ENCODE results near the gene ADGRE3. TPM values are rescaled to one million over a fixed set of nuclear protein-coding genes. Genes with fewer than 3 reads are reported as not detected.

The ADGRE3 gene, protein sequence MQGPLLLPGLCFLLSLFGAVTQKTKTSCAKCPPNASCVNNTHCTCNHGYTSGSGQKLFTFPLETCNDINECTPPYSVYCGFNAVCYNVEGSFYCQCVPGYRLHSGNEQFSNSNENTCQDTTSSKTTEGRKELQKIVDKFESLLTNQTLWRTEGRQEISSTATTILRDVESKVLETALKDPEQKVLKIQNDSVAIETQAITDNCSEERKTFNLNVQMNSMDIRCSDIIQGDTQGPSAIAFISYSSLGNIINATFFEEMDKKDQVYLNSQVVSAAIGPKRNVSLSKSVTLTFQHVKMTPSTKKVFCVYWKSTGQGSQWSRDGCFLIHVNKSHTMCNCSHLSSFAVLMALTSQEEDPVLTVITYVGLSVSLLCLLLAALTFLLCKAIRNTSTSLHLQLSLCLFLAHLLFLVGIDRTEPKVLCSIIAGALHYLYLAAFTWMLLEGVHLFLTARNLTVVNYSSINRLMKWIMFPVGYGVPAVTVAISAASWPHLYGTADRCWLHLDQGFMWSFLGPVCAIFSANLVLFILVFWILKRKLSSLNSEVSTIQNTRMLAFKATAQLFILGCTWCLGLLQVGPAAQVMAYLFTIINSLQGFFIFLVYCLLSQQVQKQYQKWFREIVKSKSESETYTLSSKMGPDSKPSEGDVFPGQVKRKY
- not detected for total RNA-seq

DNA sequence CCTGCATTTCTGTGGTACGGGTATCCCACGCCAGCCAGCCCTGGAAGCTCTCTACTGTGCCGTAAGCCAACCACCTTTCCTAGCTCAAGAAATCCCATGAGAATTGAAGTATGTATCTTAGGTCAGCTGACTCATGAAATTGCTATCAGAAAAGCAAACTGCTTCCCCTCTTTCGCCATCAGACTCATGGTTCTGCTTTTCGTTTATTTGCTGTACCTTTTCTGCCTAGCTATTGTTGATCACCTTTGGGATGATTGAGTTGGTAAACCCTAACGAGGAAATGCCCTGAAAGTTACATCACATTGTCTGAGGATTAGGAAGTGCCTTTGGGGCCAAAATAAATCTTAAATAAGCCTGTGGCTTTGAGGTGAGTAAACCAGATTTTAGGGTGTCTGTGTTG is at the start of gene ADGRE3:
ADGRE3 (minus strand) TSS at position 81 of the 400 bp plus-strand sequence; CDS start at position 7, 74 bp downstream.
- no peak for DNase-seq (ENCODE audit: low spot score in 2 of 2)
- ATAC-seq = no peak
- no peaks in the 10 kb centered on the region for H3K36me3 Mint-ChIP-seq
- no peak within 1 kb of the TSS for H3K27ac Mint-ChIP-seq
- H3K9me3 Mint-ChIP-seq = no peaks in the 10 kb centered on the region

DNA sequence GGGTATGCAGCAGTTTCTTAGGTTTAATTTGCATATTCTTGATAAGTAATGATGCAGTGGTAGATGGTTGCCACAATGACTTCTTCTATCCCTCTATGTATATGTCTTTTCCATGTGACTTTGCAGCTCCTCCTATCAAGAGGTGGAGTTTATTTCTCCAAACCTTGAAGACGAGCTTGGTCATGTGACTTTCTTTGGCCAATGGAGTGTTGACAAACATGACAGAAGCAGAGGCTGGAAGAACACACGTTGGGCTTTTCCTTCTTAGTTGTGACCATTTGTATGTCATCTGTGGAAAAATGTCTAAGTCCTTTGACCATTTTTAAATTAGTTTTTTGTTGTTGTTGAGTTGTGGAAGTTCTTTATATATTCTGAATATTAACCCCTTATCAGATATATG is 47.5 kb upstream of the ADGRE3 start:
- H3K27ac Mint-ChIP-seq = no peak overlapping the region
- no peak for ATAC-seq
- peaks cover 76 to 78% of the 10 kb centered on the region in 2 donors for H3K36me3 Mint-ChIP-seq
- DNase-seq (ENCODE audit: low spot score in 2 of 2) = no peak
- H3K9me3 Mint-ChIP-seq = peaks cover 53 to 67% of the 10 kb centered on the region in 2 donors

DNA sequence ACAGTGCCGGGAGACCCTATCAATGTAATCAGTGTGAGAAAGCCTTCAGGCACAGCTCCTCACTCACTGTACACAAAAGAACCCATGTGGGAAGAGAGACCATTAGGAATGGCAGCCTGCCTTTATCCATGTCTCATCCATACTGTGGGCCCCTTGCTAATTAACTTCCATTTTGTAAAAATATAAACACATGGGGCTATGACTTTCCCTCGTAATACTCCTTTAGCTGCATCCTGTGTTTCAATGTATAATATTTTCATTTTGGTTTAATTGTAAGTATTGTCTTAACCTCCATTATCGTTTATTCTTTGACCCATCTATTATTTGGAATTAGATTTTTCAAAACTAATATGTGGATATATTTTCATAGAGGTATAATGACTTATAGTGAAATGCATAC is 44.5 kb upstream of the ADGRE3 start:
- Mint-ChIP-seq H3K9me3 (peaks cover 49 to 68% of the 10 kb centered on the region in 2 donors), H3K36me3 (peaks cover 90% of the 10 kb centered on the region in 2 donors), H3K27ac (no peak overlapping the region)
- ATAC-seq (no peak), DNase-seq (ENCODE audit: low spot score in 2 of 2) (no peak)

DNA sequence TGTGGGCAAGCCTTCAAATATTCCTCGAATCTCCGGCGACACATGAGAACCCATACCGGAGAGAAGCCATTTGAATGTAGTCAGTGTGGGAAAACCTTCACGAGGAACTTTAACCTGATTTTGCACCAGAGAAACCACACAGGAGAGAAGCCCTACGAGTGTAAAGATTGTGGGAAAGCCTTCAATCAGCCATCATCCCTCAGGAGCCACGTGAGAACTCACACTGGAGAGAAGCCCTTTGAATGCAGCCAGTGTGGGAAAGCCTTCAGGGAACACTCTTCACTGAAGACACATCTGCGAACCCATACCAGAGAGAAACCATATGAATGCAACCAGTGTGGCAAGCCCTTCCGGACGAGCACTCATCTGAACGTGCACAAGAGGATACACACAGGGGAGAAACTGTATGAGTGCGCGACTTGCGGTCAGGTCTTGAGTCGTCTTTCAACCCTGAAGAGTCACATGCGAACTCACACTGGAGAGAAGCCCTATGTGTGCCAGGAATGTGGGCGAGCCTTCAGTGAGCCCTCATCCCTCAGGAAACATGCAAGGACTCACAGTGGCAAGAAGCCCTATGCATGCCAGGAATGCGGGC is 44.0 kb upstream of the ADGRE3 start:
- peaks cover 90 to 94% of the 10 kb centered on the region in 2 donors for H3K36me3 Mint-ChIP-seq
- no peak for DNase-seq (ENCODE audit: low spot score in 2 of 2)
- H3K9me3 Mint-ChIP-seq = peaks cover 54 to 69% of the 10 kb centered on the region in 2 donors
- H3K27ac Mint-ChIP-seq = no peak overlapping the region
- no peak for ATAC-seq

DNA sequence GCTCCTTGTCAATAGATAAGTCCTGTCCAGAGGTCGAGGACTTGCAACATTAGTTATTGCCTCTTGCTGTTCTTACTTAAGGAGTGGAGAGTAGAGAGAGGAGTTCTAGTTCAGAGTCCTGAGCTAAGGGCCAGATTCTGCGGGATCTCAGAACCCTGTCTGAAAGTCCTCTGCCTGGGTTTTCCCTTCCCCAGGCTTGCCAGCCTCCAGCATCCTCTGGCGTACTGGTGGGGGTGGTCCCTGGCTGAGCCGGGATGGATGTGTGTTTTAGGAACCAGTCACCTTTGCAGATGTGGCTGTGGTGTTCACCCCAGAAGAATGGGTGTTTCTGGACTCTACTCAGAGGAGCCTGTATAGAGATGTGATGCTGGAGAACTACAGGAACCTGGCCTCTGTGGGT is 41.2 kb upstream of the ADGRE3 start:
- ATAC-seq (no peak), DNase-seq (ENCODE audit: low spot score in 2 of 2) (no peak)
- peaks cover 50 to 60% of the 10 kb centered on the region in 2 donors for H3K9me3 Mint-ChIP-seq

DNA sequence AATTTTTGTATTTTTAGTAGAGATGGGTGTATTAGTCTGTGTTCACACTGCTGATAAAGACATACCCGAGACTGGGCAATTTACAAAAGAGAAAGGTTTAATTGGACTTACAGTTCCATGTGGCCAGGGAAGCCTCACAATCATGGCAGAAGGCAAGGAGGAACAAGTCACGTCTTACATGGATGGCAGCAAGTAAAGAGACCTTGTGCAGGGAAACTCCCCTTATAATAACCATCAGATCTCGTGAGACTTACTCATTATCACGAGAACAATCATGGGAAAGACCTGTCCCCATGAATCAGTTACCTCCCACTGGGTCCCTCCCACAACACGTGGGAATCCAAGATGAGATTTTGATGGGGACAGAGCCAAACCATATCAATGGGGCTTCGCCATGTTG is 29.8 kb upstream of the ADGRE3 start:
- DNase-seq (ENCODE audit: low spot score in 2 of 2) (no peak), ATAC-seq (no peak)
- Mint-ChIP-seq H3K27ac (no peak overlapping the region), H3K36me3 (peaks cover 40 to 58% of the 10 kb centered on the region in 2 donors), H3K9me3 (peaks cover 4 to 8% of the 10 kb centered on the region in 2 donors)

More for the DNA sequence above, 41.2 kb upstream of the ADGRE3 start:
- Mint-ChIP-seq H3K36me3 (peaks cover 95 to 97% of the 10 kb centered on the region in 2 donors), H3K27ac (no peak overlapping the region)

DNA sequence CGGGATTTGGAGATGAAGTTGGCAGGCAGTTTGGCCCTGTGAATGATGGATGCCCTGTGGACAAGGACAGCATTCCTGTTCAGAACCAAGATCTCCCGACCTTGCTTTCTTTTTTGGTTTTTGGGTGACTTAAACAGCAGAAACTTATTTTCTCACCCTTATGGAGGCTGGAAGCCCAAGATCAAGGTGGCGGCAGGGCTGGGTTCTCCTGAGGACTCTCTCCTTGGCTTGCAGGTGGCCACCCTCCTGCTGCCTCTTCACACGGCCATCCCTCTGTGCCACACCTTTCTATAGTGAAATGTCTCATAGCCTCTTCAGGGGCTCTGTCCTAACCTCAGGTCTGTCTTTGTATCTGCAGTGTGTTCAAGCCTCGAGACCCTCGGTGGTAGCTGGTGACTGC is 29.2 kb upstream of the ADGRE3 start:
- H3K36me3 Mint-ChIP-seq = peaks cover 34 to 56% of the 10 kb centered on the region in 2 donors
- ATAC-seq (no peak), DNase-seq (ENCODE audit: low spot score in 2 of 2) (no peak)
- no peak overlapping the region for H3K27ac Mint-ChIP-seq
- H3K9me3 Mint-ChIP-seq = peaks cover 4 to 5% of the 10 kb centered on the region in 2 donors

DNA sequence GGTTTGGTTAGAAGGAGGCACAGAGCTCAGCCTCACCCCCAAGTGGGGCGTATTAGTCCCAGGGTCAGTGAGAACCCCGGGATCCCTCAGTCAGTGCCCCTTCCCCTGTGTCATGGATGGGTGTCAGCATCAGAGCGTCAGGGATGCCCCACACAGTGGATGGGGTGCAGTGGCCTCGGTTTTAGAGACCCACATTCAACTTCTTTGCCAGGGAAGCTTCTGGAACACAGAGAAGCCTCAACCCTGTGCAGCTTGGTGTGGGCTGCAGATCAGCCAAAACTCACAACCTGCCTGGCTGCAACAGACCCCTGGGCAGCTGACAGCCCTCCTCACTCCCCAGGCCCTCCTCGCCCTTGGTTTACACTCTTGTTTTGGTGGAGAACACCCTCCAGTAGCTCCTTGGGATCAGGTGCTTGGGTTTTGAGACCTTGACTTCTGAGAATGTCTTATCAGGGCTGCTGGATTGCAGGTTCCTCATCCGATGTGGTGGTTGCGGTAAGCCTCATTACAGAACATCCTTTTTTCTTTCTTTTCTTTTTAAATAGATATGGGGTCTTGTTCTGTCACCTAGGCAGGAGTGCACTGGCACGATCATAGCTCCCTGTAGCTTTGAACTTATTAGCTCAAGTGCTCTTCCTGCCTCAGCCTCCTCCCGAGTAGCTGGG is 26.2 kb upstream of the ADGRE3 start:
- Mint-ChIP-seq H3K9me3 (peaks cover 3 to 4% of the 10 kb centered on the region in 2 donors), H3K27ac (peak overlapping the region in 1 of 2 donors; percentile 68), H3K36me3 (peaks cover 25 to 46% of the 10 kb centered on the region in 2 donors)
- ATAC-seq (no peak), DNase-seq (ENCODE audit: low spot score in 2 of 2) (peak in 1 of 2 donors; percentile 11)

DNA sequence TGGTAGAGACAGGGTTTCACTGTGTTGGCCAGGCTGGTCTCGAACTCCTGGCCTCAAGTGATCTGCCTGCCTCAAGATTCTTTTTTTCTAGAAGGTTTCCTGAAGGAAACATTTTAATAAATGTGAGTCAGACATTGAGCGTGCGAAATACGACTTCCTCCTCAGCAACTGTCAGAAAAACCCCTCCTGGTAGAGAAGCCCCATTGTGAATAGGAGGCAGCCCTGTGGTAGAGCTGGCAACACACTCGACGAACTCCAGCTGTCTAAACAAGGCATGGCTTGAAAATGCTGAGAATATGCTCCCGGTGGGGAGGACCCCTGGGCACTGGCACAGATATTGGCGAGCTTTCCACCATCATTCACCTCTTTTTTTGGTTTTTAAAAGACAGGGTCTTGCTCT is 25.0 kb upstream of the ADGRE3 start:
- ATAC-seq (no peak), DNase-seq (ENCODE audit: low spot score in 2 of 2) (peak in 1 of 2 donors; percentile 14)
- H3K36me3 Mint-ChIP-seq = peaks cover 25 to 46% of the 10 kb centered on the region in 2 donors
- peaks cover 3 to 4% of the 10 kb centered on the region in 2 donors for H3K9me3 Mint-ChIP-seq
- H3K27ac Mint-ChIP-seq = peak overlapping the region in 1 of 2 donors; percentile 91

DNA sequence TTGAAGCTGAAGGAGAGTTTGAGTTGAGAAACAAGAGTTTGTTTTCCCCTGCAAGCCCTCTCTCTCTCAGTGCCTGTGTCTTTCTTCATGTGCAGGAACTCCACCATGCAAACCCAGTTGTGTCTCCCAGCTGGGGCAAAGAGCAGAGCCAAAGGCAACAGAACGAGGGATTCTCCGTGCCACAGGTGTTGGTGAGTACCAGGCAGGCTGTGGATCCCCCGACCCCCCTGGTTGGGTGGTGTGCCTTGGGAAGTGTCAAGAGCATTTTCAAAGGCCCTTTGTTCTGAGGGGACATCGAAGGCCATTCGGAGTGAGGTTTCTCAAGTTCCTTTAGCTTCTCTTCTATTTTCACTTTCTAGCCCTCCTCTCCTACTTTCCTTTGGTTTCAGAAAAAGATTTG is 20.8 kb upstream of the ADGRE3 start:
- Mint-ChIP-seq H3K9me3 (no peaks in the 10 kb centered on the region), H3K27ac (peak overlapping the region in 1 of 2 donors; percentile 68), H3K36me3 (peaks cover 0 to 13% of the 10 kb centered on the region in 2 donors)
- ATAC-seq (no peak), DNase-seq (ENCODE audit: low spot score in 2 of 2) (no peak)

DNA sequence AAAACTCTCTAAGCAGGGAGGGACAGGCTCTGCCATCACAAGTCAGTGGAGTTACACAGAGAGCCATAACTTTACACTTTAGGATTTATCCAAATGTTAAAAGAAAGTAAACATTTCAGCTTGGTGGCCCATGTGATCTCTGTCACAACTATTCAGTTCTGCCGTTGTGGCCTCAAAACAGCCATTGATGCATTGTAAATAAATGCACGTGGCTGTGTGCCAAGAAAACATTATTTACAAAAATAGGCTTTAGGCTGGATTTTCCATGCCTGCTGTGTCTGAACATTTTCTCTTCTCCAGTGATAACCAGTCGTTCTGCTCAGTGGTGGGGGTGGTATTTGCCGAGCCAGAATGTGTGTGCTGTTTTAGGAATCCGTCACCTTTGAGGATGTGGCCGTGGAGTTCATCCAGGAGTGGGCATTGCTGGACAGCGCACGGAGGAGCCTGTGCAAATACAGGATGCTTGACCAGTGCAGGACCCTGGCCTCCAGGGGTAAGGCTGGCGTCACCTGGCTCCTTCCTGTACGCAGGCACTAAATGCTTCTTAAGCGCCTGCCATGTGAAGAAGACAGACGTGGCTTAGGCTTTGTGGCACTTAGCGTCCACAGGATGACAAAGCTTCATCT is 20.1 kb upstream of the ADGRE3 start:
- no peaks in the 10 kb centered on the region for H3K9me3 Mint-ChIP-seq
- DNase-seq (ENCODE audit: low spot score in 2 of 2) = no peak
- no peak for ATAC-seq
- H3K27ac Mint-ChIP-seq = no peak overlapping the region
- H3K36me3 Mint-ChIP-seq = peaks cover 0 to 13% of the 10 kb centered on the region in 2 donors

DNA sequence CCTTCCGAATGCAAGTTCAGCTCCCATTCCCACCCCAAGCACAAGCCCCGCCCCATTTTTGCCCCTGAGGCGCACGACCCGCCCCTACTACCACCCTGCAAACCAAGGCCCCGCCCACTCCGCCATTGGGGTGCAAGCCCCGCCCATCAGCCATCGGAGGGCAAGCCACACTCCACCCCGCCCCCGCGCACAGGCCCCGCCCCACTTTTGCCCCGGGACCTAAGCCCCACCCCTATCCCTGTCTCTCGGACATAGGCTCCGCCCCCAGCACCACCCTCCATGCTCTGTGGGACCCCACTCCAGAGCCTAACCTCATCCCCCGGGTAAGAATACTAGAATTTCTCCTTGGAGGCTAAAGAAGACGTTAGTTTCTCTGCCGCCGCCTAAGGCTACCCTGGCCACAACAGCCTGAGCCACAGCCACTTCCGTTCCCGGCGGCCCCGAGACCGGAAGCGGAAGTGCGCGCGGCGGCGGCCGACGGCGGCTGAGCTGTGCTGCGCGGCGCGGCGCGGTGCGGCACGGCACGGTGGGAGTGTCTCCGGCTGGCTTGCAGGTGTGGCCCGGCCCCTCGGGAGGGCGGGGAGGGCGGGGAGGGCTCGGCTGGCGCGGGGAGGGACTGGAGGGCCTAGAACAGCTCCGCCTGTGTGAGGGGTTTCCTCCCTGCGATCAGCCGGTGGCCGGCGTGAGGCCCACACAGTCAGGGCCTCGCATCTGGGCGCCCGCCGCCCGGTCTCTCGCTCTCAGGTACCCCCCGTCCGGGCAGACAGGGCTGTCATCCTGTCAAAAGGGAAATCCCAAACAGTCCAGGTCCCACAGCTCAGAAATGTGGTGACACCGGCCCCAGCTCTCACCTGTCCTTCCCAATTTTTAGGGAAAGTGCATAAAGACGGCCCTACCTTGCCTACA is 15.2 kb upstream of the ADGRE3 start, which contains the start of gene ZNF333:
ZNF333 (plus strand) TSS at position 451 of the 906 bp plus-strand sequence. CDS start 3,444 bp downstream, outside the sequence.
- peak; percentile 95 to 97 for ATAC-seq
- H3K36me3 Mint-ChIP-seq = no peaks in the 10 kb centered on the region
- H3K9me3 Mint-ChIP-seq = no peaks in the 10 kb centered on the region
- H3K27ac Mint-ChIP-seq = peak within 1 kb of the TSS; percentile 96 to 100
- DNase-seq (ENCODE audit: low spot score in 2 of 2) = peak; percentile 94 to 100

DNA sequence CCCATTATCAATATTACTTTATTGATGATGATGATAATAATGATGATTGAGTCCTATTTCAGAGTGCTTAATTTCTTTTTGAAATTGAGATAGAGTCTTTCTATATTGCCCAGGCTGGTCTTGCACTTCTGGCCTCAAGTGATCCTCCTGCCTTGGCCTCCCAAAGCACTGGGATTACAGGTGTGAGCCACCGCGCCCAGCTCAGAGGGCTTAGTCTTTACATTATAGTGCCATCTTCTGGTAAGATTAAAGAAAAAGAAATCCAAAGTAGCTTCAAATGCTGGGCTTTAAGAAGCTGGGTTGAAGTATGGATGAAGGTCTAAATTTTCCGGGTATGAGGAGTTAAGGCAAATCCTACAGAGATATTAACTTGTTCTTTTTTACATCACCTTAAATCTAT is 11.8 kb upstream of the ADGRE3 start:
- Mint-ChIP-seq H3K9me3 (no peaks in the 10 kb centered on the region), H3K27ac (no peak overlapping the region), H3K36me3 (no peaks in the 10 kb centered on the region)
- DNase-seq (ENCODE audit: low spot score in 2 of 2) = peak in 1 of 2 donors; percentile 11
- ATAC-seq = no peak

DNA sequence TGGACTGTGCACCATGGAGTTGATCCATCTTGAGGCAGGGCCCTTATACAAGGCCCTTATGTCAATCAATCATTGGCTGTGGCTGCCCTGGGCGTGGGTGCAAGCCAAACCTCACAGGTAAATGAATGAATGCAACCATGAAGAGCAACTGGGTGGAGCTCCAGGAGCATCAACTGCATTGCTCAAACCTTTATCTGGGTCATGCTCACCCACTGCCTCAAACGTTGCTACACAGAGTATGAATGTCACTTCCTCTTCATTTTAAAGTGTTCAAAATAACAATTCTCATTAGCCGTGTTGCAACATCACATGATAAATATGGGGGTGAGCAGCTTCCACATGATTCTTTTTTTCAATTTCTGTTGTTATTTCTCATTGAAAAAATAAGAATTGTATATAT is 8.8 kb upstream of the ADGRE3 start:
- Mint-ChIP-seq H3K27ac (no peak overlapping the region), H3K9me3 (no peaks in the 10 kb centered on the region)
- ATAC-seq = no peak

DNA sequence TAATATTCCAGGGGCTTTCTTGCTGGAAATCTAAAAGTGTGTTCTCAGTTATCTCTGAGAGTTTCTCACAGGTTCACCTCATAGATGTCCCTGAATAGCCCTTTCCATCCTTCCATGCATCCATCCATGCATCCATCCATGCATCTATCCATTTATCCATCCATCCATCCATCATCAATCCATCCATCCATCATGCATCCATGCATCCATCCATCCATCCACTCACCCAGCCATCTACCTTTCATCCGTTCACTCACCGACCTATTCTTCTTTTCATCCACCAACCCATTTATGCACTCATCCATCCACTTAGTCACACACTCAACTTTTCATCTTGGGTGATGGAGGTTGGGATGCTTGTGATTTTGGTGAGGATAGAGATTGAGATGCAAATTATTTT is 7.4 kb upstream of the ADGRE3 start:
- no peak overlapping the region for H3K27ac Mint-ChIP-seq
- DNase-seq (ENCODE audit: low spot score in 2 of 2) (no peak), ATAC-seq (no peak)
- no peaks in the 10 kb centered on the region for H3K9me3 Mint-ChIP-seq
- no peaks in the 10 kb centered on the region for H3K36me3 Mint-ChIP-seq

More for the DNA sequence above, 8.8 kb upstream of the ADGRE3 start:
- no peak for DNase-seq (ENCODE audit: low spot score in 2 of 2)
- H3K36me3 Mint-ChIP-seq = no peaks in the 10 kb centered on the region

Measured in activated naive CD4-positive, alpha-beta T cell treated with anti-CD3 and anti-CD28 coated beads, Interleukin-2, amount 50 U/mL, for 72 hours (primary cell).